Frontal cortex (tissue), 4 donors: ENCODE results near the gene STK32C. TPM values are rescaled to one million over a fixed set of nuclear protein-coding genes. Genes with fewer than 3 reads are reported as not detected.
"Not testable (repeated sequence)": the region's sequence is repeated elsewhere in the genome, so short reads cannot be mapped to it uniquely, and the experiment has no call there.

Source experiments
- DNase-seq, 2 donors: peaks; one replicate each; pipeline ENCODE4 v3.0.0; 2012; ENCODE audit warnings: low spot score in 2 of 2
- FAIRE-seq: peaks from 2 replicates; lab custom pipeline; 2012; peaks lifted over from hg19 to GRCh38; lab: Jason Lieb, UNC
- total RNA-seq: library from RNA; depleted of rRNA; stranded (reverse); fragments of >200 nt; gene quantifications from one replicate; pipeline ENCODE4 v1.2.3, GENCODE V29; 2014
- donor health status: control.
- donor health status: control.
- donor health status: control.

STK32C gene
- total RNA-seq, 1 donor from 2014 or later, result 25.3 TPM

DNA sequence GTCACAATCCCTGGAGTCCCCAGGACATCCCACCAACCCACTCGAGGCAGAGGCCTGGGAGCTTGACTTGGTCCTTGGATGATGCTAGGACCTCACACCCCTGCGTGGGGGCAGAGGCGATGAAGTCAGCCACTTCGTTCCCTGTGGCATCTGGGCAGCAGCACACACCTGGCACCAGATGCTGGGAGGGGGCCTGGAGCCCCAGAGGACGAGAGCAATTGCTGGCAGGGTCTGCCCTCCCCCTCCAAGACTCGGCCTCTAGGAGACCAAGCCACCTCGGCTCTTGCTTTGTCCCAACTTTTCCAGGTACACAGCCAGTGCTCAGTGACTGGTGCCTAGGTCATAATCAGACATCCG lies 81.9 kb downstream of the STK32C start:
- no peak for FAIRE-seq

GRCh38 chr10:132225073-132225848 lies 82.5 kb downstream of the STK32C start:
- DNase-seq, result no peak
- FAIRE-seq, result no peak

More for the DNA sequence above, 81.9 kb downstream of the STK32C start:
- DNase-seq, result no peak

DNA sequence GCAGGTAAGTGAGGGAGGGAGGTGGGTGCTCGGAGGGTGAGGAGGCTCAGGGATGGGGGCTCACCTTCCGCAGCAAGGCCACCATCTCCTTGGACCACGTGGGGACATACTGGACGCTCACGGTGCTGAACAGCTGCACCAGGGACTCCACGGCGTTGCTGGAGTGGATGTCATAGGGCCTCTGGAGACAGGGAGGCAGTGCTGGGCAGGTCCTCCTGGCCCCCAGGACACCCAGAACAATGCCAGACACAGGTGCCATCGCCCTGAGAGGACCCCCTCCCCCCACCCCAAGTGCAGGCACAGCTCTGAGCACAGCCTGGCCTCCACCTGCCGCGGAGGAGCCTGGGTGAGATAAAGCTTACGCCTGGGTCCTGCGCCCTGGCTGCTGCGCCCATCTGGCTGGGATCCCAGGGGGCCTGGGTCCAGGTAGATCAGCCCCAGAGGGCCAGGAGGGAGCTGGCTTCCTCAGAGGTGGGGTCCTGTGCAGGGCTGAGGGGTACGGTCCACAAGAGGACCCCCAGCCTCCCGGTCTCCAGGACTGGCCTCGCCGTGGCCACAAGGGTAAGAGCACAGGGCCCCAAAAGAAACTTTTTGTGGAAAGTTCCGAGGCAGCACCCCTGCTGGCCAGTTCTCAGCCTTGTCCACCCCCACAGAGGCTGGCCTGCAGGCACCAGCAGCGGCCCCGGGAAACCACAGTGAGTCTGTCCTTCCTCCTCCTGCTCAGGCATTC lies 83.2 kb downstream of the STK32C start:
- DNase-seq (no peak), FAIRE-seq (no peak)

DNA sequence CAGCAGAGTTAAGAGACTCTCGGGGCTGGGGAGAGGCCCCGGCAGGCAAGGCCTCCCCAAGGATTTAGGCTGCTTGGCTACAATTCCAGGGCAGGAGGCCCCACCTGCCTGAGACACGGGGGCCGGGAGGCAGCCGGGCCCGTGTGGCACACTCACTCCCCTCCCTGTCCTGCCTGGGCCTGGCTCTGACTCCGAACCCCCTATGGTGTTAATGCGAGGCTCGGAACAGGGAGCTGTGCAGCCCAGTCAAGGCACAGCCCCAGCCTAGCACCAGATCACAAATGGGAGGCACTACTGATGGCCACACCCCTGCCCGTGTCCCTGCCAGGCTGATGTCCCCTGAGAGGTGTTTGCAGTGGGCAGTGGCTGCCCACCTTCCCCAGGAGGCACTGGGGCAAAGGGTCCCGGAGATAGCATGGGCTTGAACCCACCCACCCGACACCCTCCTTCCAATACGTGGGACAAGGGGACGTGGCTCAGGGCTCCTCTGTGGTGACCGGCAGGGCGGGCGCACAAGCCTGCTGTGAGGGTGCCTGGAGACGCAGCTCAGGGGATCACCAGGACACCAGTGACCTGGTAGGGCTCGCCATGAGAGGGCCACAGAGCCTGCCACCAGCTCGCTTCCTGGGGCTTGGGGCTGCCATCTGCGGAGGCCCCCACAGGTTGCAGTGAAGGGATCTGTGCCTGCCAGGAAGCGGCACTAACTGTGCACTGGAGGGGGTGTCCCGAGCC lies 84.0 kb downstream of the STK32C start:
- DNase-seq (no peak), FAIRE-seq (no peak)

GRCh38 chr10:132223156-132223590 lies 84.6 kb downstream of the STK32C start:
- FAIRE-seq (no peak), DNase-seq (peak; percentile 81 to 93)

GRCh38 chr10:132222726-132223125 lies 85.0 kb downstream of the STK32C start:
- FAIRE-seq (no peak), DNase-seq (no peak)

GRCh38 chr10:132220996-132221395 lies 86.8 kb downstream of the STK32C start:
- not testable (repeated sequence) for DNase-seq, FAIRE-seq

GRCh38 chr10:132220061-132220460 lies 87.7 kb downstream of the STK32C start:
- FAIRE-seq (no peak), DNase-seq (no peak)

- no peak for FAIRE-seq
- DNase-seq, result no peak
Observed at GRCh38 chr10:132219486-132219885, 88.3 kb downstream of the STK32C start.

DNA sequence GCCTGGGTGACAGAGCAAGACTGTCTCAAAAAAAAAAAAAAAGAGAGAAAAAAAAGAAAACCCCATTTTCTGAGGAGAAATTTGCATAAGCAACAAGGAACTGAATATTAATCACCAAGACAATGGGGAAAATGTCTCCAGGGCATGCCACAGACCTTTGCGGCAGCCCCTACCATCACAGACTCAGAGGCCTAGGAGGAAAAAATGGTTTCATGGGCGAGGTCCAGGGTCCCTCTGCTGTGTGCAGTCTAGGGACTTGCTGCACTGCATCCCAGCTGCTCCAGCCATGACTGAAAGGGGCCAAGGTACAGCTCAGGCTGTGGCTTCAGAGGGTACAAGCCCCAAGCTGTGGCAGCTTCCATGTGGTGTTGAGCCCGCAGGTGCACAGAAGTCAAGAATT lies 91.3 kb downstream of the STK32C start:
- FAIRE-seq, DNase-seq: not testable (repeated sequence)

- no peak for DNase-seq
- no peak for FAIRE-seq
Observed at GRCh38 chr10:132213917-132214316, 93.8 kb downstream of the STK32C start.

GRCh38 chr10:132212816-132213215 lies 94.9 kb downstream of the STK32C start:
- FAIRE-seq, result no peak
- DNase-seq, result no peak

GRCh38 chr10:132211246-132211645 lies 96.5 kb downstream of the STK32C start:
- no peak for FAIRE-seq
- DNase-seq, result no peak

DNA sequence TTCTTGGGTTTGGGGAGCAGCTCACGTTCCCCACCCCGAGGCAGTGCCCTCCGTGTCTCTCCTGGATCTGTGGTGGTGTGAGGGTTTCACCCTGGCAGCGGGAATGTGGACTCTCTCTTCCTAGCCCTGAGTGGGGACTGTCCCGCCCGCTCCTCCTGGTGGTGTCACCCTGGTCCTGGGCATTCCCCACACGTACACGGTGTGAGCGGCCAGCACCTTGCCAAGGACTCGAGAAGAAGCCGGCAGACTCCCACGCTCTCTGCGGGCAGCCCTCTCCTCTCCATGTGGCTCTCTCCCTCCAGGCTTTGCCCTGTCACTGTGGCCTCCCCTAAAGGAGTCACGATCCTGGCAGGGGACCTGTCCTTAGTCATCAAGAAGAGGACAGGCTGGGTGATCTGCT lies 97.0 kb downstream of the STK32C start:
- DNase-seq (no peak), FAIRE-seq (no peak)

GRCh38 chr10:132209978-132210530 lies 97.7 kb downstream of the STK32C start:
- FAIRE-seq (no peak), DNase-seq (no peak)

- DNase-seq (no peak), FAIRE-seq (no peak)
Observed at GRCh38 chr10:132209130-132209529, 98.6 kb downstream of the STK32C start.

DNA sequence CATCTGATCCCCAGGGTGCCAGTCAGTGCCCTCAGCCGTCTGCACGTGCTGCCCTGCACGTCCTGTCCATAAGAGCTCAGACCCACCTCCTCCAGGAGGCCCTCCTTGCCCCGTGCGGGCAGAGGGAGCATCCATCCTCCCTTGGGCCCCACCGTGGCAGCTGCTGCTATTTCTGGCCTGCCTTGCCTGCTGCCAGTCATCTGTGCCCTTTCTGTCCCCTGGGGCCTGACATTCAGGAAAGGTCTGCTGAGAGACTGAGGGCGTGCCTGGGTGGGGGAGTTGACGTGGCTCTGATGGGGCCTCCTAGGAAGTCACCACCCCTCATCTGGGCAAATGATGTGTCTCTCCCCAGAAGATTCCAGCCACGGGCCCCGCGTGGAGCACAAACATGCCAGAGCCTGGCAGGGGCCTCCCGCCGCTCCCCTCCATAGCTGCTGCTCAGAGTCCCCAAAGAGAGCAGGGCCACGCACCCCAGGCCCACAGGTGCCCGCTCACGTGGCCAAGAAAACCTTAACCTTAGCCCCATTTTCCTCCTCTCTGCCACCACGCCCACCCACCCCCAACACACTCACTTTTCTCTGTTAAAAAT lies 99.2 kb downstream of the STK32C start:
- no peak for DNase-seq
- no peak for FAIRE-seq

- FAIRE-seq, result no peak
- DNase-seq, result no peak
Observed at GRCh38 chr10:132207536-132208461, 100.0 kb downstream of the STK32C start.
